CD4-positive, alpha-beta T cell treated with Interleukin-4 for 4 hours (primary cell): ENCODE measurements around the gene RXRA.

ENCODE experiments used
- DNase-seq: peaks from one replicate; pipeline ENCODE4 v3.0.0-alpha.2; 2020

Gene RXRA

DNA sequence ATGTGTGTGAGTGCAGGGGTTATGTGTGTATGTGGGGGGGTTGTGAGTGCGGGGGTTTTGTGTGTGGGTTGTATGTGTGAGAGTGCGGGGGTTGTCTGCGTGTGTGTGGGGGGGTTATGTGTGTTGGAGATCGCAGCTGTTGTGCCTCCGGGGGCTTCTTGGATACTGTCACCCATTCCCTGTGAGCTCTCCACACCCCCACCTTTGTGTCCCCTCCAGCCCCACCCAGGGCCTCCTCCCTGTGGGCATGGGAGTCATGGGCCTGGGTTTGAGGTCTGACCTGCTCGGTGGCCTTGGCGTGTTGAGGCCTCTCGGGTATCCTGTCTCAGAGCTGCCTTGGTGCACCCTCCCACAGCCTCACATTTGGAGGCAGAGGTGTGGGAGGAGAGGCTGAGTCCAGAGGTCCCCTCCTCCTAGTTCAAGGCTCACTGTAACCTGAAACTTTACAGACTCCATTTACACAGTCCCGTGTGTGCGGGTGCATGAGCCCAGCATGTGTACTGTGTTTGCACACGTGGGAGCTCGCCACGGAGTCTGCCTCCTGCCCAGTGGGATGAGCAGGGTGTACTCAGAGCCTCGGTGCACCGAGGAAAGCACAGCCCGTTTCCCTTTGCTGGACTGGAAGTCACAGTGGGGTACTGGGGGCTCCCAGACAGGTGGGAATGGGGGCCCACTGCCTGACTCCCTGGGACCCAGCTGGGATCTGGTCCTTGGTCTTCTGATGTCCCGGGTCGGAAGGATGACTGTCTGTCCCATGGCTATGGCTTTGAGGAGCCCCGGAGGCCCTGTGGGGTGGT is 43.4 kb downstream of the RXRA start:
- no peak for DNase-seq

DNA sequence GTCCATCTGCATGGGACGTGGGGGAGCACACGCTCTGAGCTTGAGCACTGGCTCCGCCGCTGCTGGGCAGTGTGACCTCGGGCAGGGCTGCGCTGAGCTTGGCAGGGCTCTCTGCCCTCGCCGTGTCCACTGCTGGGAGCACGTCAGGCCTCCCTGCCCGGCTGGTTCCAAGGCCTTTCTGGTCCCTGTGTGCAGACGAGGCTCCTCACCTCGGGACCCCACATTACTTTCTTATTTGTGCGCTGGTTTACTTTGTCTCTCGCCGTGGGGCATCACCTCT is 43.9 kb downstream of the RXRA start:
- DNase-seq, result no peak

DNA sequence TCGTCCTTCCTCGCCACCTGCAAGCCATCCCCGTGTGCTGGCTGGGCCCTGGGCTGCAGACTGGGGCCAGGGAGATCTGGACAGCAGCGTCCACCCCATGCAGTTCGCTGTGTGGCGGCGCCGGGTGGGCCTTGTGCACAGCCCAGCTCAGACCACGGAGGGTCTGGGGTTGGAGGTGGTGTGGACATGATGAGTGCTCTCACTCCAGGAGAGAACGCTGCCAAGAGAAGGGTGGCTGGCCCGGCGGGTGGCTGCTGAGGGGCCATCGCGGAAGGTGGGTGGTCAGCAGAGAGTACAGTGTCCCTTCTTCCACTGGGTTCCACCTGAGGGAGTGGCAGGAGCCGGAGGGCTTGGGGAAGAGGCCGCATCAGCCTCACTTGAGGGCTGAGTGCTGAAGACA is 44.4 kb downstream of the RXRA start:
- no peak for DNase-seq

DNA sequence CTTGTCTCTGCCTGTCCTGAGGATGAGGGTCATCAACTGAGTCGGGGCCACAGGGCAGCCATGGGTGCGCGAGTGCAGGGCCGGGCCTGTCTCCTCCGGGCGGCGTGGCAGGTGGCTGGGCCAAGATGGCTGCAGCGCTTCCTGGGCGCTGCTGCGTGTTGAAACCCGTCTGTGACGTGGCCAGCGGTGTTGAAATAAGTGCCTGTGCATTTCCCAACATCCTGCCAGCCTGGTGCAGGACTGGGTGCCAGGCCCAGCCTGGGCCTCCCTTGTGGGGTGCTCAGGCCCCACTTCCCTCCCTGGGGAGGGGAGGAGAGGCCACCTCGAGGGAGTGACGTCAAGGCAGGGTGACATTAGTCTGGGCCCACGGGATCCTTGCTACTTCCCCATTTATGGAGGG is 45.5 kb downstream of the RXRA start:
- DNase-seq, result no peak

DNA sequence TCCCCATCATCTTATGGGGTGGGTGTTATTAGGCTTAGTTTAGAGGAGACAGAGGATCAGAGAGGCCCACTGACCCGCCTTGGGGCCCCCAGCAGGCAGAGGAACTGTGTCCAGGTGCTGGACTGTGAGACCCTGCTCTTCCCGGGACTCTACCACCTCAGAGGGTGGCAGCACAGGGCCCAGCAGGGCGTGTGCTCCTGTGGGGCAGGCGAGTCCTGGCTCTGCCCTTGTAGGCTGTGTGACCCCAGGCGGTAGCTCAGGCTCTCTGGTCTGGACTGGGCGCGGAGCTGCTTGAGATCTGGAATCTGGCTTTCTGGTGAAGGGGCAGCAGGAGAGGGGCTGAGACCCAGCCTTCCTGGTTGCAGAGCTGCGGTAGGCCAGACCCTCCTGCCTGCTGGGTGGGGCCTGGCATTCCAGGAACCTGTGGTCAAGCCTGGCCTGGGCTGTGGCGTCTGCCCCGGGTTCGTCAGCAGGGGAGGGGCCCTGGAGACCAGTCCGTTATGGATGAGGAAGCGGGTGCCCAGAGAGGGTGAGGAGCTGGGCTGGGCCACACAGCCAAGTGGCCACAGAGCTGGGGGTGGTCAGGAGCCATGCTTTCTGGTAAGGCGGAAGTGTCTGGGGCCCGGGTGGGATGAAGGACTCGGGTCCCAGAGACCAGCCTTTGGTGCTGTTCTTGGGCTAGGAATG is 46.5 kb downstream of the RXRA start:
- no peak for DNase-seq

DNA sequence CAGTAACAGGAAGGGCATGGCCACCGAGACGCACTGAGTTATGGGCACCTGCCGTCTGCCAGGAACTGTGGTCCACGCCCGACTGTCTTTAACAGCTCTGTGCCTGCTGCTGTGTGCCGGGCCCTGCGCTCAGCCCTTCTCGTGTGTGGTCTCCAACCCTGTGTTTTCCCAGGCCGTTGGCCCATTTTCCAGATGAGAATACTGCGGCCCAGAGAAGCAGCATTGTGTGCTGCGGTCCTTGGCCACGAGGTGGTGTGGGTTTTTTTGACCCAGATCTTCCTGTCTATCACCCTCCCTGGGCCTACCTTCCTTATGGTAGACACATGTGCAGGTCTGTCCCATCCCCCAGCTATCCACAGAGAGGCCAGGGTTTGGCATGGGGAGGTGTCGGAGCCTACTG is 47.0 kb downstream of the RXRA start:
- DNase-seq, result no peak

DNA sequence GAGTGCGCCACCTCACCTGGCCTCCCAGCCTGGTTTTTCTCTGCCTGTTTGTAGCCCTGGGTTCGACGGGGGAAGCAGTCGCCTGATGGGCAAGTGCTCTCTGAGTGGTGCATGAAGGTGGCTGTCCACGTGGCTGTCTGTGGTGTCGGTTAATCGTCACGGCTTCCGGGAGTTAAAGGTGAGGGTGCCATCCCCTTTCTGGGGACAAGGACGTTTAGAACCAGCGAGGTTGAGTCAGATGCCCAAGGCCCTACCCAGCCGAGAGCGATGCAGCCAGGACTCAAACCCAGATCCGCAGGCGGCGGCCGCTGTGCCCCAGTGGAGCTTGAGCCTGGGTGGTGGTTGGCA is 47.7 kb downstream of the RXRA start:
- no peak for DNase-seq

DNA sequence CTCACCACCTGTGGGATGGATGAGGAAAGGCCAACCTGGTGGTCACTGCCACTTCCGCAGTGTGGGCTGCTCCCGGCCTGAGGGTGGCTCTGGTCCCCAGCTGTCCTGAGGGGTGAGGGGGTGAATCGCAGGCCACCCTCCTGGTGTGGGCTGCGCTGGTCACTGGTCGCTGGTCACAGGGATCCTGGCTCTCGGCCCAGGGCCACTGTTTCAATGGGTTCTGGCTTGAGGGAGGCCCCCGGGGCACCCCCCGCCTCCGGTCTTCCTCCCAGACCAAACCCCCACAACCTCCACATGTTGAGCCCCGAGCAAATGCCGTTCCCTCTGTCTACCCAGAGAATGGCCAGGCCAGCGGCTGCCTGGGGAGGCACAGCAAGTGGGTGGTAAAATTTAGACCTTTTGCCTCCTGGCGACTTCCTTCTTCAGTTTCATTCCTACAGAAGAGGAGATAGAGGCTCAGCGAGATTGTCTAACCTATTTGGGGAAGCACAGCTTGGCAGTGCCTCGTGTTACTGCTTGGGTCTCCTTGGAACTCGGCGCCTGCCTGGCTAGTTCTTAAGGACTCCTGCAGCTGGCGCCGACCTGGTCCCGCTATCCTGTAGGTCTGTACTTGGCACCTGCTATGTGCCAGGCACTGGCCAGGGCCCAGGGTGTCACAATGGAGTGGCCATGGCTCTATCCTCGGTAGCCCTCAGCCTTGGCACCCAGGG is 48.2 kb downstream of the RXRA start:
- DNase-seq, result no peak

DNA sequence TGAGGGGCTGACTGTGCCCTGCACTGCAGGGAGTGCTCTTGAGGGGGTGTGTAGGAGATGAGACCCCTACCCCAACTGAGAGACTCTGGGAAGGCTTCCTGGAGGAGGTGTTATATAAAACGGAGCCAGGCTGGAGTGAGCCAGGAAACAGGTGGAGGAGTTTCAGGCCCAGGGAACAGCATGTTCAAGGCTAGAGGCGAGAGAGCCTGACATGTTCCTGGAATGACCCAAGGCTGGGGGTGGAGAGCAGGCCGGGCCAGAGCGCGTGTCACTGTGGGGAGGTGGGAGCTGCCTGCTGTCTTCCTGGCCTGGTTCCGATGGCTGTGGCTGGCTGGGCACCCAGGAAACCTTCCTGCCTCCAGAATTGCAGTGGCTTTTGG is 48.7 kb downstream of the RXRA start:
- DNase-seq, result no peak

DNA sequence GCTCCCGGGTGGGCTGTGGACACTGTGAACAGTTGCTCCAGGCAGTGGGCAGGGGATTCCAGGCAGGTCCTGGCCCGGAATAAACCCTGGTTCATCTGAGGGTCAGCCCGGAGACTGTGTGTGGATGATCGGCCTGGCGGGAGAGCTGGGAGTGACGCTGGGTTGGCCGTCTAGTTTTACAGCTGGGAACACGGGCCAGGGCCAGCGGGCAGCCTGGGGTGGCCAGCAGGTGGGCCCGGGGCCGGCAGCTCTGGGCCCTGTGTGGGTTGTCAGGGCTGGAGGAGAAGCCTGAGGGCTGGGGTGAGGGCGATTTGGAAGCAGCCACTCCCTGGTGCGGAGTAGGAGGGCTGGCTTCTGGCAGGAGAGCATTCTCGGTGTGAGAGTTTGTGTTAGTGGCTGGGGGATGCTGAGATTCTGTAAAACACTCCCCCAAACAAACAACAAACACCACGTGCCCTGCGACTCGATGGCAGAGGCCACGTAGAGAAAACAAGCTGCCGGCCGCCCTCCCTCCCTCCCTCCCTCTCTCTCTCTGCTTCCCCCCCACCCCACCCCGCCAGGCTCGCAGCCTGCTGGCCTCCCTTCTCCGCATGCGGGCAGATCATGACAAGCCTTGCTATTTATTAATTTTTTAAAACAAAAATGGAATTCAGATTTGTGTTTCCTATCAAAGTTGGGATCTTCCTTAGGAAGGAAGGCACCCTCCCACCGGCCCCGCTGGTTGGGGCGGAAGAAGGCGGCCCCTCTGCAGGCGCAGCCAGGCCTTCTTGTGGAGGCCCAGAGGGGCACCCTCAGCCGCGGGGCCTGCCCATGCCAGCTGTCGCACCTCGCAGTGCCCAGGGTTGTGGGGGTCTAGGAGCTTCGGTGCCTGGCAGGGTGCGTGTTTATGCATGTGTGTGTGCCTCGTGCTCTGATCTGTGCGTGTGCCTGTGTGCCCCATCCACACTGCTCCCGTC is 49.5 kb downstream of the RXRA start:
- DNase-seq, result no peak

DNA sequence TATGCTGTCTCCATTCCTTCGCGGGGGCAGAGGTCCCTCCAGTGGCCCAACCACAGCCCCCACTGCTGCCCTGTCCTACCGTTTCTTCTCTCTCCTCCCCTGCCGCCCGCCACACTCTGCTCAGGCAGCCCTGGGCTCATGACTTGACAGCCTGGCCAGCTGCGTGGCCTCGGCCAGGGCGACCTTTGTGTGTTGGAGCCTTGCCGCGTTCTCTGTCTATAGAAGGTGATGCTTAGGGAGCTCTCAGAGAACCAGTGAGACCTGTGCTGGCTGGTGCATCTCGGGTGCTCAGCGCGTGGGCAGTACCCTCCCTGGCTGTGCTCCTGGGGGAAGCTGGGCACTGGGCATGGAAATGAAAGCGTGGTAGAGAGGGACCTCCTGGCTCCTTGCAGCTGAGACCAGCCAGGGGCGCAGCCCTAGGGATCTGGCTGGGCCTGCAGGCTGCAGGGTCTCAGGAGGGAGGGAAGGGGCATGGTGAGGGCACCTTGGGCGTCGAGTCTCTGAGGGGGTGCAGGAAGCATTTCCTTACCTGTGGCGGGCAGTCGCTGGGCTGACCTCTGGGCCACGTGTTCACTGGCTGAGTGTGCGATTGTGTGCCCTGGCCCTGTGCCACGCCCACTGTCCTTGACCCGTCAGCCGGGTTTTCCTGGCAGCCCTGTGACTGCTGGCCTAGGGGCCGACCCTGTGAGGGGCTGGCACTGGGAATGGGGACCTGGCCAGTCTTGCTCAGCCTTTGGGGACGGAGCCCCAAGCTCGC is 50.3 kb downstream of the RXRA start:
- no peak for DNase-seq

DNA sequence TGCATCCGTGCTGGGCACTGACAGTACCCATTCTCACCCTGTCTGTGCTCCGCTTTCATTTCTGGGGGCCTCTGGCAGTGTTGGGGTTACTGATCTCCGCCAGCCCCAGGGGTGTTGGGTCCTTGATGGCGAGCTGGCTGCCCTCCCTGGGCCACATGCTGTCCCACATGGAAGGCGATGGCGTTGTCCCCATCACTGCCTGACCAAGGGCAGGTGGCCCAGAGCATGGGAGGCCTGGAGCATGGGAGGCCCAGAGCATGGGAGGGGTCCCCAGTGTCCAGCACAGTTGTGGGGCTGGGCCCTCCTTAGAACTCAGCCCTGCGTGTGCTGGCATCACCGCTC is 50.9 kb downstream of the RXRA start:
- DNase-seq, result no peak

DNA sequence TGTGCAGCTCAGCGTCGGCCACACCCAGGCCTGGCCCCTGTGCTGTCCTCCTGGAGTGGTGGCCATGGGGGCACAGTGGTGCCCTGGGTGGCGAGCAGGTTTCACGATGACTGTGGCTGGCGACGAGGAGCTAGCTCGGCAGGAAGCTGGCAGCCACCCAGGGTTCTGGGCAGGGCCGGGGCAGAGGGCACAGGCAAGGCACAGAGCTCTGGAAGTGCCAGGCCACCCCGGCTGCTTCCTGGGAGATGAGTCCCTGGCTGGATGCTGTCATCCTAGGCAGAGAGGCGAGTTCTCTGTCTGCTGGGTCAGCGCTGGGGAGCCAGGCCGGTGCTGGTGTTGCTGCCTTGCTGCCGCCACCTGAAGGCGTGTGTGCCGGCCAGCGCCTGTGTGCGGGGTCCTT is 51.7 kb downstream of the RXRA start:
- DNase-seq, result no peak

DNA sequence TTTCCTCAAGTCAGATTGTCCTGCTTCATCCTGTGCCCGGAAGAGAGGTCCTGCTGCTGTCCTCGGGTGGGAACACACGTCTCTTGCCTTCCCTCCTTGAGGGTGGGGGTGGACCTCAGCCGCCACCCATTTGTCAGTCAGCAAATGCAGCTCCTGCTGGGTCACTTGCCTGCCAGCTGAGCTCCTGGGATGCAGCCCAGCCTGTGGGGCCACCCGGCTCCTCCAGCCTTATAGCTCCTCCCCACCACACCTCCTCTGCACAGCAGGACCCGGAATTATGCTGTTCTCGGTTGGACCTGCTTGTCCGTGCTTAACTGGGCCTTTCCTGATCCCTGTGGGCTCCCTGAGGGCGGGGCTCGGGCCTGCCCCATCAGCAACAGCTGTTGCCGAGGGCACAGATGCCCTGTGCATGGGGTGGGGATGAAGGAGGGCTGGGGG is 52.7 kb downstream of the RXRA start:
- no peak for DNase-seq

DNA sequence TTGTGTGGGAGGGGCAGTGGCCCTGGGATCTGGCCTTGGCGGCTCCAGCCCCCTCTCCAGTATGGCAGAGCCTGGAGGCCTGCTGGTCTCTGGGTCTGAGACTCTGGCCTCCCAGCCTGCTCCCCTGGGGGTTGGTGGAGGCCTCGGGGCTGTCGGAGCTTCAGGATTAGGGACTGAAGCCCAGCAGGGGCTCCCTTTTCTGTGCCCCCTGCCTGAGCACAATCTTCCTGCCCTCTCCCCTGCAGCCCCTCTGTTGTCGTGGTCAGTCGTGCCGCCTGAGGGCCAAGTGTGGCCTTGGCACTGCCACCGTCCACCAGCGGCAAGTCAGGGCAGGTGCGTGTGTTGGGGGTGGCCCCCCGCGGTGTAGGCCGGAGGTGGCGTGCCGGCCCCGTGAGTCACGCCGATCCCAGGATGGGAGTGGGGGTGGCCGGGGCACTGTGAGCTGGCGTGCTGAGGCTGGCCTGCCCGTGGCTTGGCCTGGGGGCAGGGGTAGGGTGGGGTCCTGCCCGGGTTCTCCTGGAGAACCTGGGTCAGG is 53.6 kb downstream of the RXRA start:
- DNase-seq, result no peak

DNA sequence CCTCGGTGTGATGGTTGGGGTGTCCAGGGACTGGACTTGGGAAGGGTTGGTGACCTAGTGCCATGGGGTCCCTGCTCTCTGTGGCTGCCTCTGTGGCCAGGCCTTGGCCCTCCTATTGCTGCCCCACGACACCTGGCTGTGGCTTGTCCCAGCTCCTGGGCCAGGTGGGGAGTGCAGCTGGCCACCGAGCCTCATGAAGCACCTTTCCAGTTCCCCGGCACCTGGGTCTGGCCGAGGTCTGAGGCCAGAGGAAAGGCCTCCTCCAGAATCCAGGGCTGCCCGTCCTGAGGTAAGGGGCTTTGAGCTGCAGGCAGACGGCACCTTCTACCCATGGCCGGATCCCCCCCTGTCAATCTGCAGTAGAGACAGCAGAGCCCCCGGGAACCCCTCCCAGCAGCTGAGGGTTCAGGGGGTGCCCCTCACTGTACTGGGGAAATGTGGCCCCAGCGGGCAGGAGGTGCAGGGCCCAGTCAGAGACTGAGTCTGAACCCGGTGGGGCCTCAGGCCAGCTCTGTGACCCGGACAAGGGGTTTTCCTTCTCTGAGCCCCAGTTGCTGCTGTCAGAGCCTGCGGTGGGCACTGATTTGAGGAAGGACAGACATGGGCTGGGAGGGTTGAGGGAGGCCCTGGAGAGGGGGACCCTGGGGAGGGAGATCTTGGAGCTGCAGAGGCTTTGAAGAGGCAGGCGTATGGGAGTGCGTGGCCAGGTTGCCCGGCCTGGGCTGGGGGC is 54.5 kb downstream of the RXRA start:
- DNase-seq, result no peak

DNA sequence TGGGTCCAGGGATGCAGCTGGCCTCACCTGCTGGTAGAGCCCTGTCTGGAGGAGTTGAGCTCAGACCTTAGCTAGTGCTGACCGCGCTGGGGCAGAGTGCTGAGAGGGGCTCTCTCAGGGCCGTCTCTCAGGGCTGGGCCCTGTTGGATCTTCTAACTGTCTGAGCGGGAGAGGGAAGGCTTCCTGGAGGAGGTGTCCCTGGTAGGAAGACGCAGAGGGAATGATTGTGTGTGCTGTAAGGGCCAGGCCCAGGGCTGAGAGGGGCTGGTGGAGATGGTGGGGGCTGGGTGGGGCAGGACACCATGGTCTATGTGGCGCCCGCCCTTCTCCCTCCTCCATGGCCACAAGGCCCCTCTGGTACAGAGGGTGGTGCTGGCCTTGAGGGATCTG is 55.0 kb downstream of the RXRA start:
- no peak for DNase-seq

DNA sequence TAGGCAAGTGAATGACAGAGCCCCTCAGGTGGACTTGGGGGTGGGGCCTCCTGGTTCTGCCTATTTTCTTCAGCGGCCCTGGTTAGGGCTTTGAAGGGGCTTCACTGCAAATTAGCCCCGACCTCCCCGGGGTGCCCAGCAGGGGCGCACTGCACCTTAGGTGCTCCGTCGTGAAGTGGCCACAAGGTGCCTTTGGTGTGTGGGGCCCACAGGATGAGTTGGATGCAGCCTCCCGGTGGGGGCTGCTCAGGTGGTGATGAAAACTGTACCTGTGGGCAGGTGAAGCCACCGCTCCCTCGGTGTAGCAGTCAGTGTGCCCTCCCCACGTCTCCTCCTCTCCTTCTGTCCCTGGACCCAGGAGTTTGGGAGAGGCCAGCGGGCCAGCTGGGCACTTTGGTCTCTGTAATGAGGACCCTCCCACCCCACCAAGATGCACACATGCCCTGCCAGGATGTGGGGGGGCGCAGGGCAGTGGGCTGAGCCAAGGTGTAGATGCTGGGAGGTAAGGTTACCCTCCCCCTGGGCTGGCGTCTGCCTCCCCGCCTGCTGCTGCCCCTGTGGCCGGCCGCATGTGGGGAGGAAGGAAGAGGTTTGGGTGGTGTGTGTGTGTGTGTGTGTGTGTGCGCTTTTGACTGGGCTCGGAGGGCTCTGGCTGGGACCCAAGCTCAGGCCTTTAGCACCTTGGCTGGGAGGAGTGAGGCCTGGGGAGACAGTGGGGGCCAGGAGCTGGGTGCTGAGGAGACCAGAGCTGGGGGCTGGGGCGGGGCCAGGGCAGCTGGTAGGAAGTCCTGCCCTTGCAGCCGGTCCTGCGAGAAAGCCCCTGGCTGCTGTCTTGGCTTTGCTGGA is 55.6 kb downstream of the RXRA start:
- DNase-seq, result peak; percentile 60

DNA sequence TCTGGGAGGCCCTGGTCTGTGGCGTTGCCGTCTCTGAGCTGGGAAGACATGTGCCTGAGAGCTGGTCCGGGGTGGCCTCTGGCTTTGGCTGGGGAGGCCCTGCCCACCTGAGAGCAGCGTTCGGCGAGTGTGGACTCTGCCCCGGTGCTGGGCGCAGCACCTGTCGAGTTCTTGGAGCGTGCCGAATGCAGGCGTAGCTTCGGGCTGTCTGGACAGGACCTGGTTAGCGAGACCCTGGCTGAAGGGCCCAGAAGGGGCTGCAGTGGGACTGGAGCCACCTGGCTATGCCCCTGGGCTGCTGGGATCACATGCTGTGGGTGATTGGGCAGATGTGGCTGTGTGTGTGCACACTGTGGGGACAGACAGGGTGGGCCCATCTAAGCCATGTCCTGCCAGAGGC is 56.5 kb downstream of the RXRA start:
- no peak for DNase-seq

DNA sequence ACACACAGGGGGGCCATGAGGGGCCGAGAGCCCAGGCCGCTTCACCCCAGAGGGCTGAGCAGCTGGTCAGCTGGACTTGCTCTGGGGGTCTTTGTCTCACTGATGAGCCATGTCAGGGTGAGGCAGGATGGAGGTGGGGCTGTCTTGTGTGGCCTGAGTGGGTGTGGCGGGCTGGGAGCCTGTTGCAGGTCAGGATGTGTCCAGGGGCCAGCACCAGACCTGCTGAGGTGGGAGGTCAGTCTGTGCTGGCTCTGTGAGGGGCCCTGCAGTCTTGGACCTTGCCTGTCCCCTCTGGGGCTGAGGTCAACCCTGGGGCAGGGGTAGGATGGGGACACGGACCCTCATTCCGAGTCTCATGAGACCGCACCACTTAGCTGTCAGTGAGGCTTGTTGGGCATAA is 56.9 kb downstream of the RXRA start:
- no peak for DNase-seq
